RKO (cell line): ENCODE data around the gene AGO1.
"Not testable (repeated sequence)": the region's sequence is repeated elsewhere in the genome, so short reads cannot be mapped to it uniquely, and the experiment has no call there.

Experiments used
- DNase-seq: peaks from one replicate; pipeline ENCODE4 v3.0.0-alpha.2; 2016; ENCODE audit warnings: low spot score

AGO1 gene

GRCh38 chr1:35915693-35916092 is 32.7 kb downstream of the AGO1 start:
- no peak for DNase-seq

GRCh38 chr1:35923791-35924221 is 40.8 kb downstream of the AGO1 start:
- DNase-seq = no peak

- no peak for DNase-seq
These were observed 41.8 kb downstream of the AGO1 start for GRCh38 chr1:35924838-35925237.

- DNase-seq = no peak
These were observed 42.7 kb downstream of the AGO1 start for GRCh38 chr1:35925741-35926140.

- DNase-seq = no peak
These were observed 44.5 kb downstream of the AGO1 start for GRCh38 chr1:35927472-35927871.

- peak; percentile 61 for DNase-seq
These were observed 47.0 kb downstream of the AGO1 start for GRCh38 chr1:35929730-35930592.

GRCh38 chr1:35930593-35931445 is 47.8 kb downstream of the AGO1 start, which contains the start of gene AGO3:
AGO3 (plus strand) TSS chr1:35931105; CDS start chr1:35931427, 322 bp downstream.
- DNase-seq = peak; percentile 87

- peak; percentile 25 for DNase-seq
These were observed 48.6 kb downstream of the AGO1 start for GRCh38 chr1:35931446-35932157.

- no peak for DNase-seq
These were observed 49.2 kb downstream of the AGO1 start for GRCh38 chr1:35932158-35932636.

- DNase-seq = no peak
These were observed 49.9 kb downstream of the AGO1 start for GRCh38 chr1:35932941-35933340.

GRCh38 chr1:35935442-35936388 is 52.7 kb downstream of the AGO1 start:
- no peak for DNase-seq

- no peak for DNase-seq
These were observed 53.8 kb downstream of the AGO1 start for GRCh38 chr1:35936838-35937237.

GRCh38 chr1:35939484-35939883 is 56.5 kb downstream of the AGO1 start:
- no peak for DNase-seq

- no peak for DNase-seq
These were observed 62.3 kb downstream of the AGO1 start for GRCh38 chr1:35945327-35945726.

- no peak for DNase-seq
These were observed 64.5 kb downstream of the AGO1 start for GRCh38 chr1:35947547-35947946.

GRCh38 chr1:35958558-35958957 is 75.5 kb downstream of the AGO1 start:
- no peak for DNase-seq

- DNase-seq = no peak
These were observed 76.3 kb downstream of the AGO1 start for GRCh38 chr1:35959304-35959703.

- DNase-seq = no peak
These were observed 79.9 kb downstream of the AGO1 start for GRCh38 chr1:35962952-35963351.

- DNase-seq = not testable (repeated sequence)
These were observed 81.3 kb downstream of the AGO1 start for GRCh38 chr1:35964277-35964676.

GRCh38 chr1:35968396-35968795 is 85.4 kb downstream of the AGO1 start:
- DNase-seq = no peak

- DNase-seq = no peak
These were observed 88.6 kb downstream of the AGO1 start for GRCh38 chr1:35971601-35972000.
